ENCODE measurements around the gene CTTN.
"Not testable (repeated sequence)": the region's sequence is repeated elsewhere in the genome, so short reads cannot be mapped to it uniquely, and the experiment has no call there.

Gene CTTN

DNA sequence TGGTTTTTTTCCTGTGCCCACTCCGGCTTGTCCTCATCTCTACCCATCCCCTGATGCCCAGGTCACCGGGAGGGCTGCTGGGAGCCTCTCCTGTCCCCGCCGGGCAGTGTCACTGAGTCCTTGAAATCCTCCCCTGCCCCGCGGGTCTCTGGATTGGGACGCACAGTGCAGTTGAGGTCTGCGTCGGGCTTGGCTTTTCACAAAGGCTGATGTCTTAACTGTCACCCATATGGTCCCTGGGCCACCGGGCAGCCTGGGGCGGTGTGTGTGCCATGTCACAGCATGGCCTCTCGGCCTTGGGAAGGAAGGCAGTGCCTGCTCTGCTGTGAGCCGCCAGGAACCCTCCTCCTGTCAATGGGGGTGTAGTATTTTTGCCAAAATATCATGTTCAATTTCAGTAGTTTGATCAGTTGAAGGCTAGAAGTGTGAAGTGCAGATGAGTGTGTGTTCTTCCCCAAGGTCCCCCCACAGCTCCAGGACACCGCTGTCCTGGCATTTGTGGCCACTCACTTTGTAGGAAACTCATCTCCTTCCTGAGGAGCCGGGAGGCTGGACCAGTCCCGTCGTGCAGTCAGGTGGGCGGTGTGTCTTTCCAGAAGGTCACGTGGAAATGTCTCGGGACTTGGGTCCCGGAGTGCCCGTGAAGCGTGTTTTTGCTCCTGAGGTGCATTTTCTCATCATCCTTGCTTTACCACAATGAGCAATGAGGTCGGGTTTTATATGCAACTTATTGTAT is 37.6 kb downstream of the CTTN start:
- DNase-seq (ENCODE audit: low spot score in 2 of 2): no peak
- Mint-ChIP-seq H3K4me1 (no peaks in the 10 kb centered on the region), H3K9me3 (no peaks in the 10 kb centered on the region), H3K36me3 (ENCODE audit: insufficient read depth) (no peaks in the 10 kb centered on the region), H3K4me3 (no peak overlapping the region), H3K27me3 (peaks cover 53% of the 10 kb centered on the region), H3K27ac (ENCODE audit: low read depth) (no peak overlapping the region)
- no peak for ATAC-seq (replicated peaks; ENCODE audit: extremely low read depth, poor library complexity, severe bottlenecking)

DNA sequence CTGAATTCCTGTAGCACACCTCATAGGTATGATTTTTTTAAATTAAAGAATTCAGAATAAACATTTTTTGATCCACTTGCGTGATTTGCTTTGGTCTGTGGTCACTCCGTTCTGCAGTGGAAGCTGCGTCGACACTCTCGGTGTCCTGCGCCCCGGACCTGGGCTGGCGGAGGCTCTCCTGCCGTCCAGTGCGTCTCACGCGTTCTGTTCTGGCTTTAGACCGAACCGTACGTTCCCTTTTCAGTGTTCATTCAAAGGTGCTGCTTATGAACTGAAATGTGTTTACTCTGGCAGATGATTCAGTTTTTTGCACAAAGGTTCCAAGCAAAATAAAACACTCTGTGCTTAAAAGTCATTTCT is 38.2 kb downstream of the CTTN start:
- DNase-seq (ENCODE audit: low spot score in 2 of 2) (no peak), ATAC-seq (replicated peaks; ENCODE audit: extremely low read depth, poor library complexity, severe bottlenecking) (no peak)
- no peaks in the 10 kb centered on the region for H3K4me1 Mint-ChIP-seq
- no peaks in the 10 kb centered on the region for H3K9me3 Mint-ChIP-seq
- H3K4me3 Mint-ChIP-seq: no peak overlapping the region
- H3K27ac Mint-ChIP-seq (ENCODE audit: low read depth): no peak overlapping the region
- peaks cover 50% of the 10 kb centered on the region for H3K27me3 Mint-ChIP-seq
- H3K36me3 Mint-ChIP-seq (ENCODE audit: insufficient read depth): no peaks in the 10 kb centered on the region

DNA sequence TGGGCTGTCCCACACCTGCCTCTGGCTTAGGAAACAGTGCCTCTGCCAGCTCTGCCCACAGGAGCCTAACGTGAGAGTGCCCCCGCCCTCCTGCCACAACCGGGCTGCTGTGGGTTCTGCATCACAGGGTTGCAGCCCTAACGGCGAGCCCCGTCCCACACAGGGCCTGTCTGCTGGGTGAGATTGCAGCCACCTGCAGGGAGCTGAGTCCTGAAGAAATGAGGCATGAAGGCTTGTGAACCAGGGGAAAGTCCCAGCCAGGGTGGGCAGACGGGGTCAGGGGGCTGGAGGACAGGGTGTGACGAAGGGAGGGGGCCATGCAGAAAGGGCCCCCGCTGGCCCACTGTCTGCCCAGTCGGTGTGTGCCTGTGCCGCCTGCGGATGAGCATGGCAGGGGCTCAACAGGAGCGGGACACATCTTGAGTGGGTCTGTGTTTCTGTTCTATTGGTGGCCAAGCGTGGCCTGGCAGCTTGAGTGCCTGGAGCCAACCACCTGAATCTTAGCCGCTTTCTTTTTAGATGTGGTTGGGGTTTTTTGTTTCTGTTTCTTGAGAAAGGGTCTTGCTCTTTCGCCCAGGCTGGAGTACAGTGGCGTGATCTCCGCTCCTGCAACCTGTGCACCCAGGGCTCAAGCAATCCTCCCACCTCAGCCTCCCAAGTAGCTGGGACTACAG is 38.9 kb downstream of the CTTN start:
- Mint-ChIP-seq H3K36me3 (ENCODE audit: insufficient read depth) (no peaks in the 10 kb centered on the region), H3K4me3 (no peak overlapping the region), H3K9me3 (no peaks in the 10 kb centered on the region), H3K27ac (ENCODE audit: low read depth) (no peak overlapping the region), H3K27me3 (peaks cover 42% of the 10 kb centered on the region), H3K4me1 (no peaks in the 10 kb centered on the region)
- ATAC-seq (replicated peaks; ENCODE audit: extremely low read depth, poor library complexity, severe bottlenecking) (no peak), DNase-seq (ENCODE audit: low spot score in 2 of 2) (no peak)

DNA sequence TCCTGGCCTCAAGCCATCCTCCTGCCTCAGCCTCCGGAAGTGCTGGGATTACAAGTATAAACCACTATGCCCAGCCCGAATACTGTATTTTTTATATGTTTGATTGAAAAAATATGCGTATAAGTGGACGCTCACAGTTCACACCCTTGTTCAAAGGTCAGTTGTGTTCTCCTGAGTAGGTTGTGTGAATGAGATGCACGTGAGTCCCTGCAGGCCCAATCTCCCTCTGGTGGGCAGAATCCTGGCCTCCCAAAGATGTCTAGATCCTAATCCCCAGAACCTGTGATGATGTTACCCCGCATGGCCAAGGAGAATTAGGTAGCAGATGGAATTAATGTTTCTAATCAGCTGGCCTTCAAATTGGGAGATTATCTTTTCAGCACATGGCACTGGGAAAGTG is 41.9 kb downstream of the CTTN start:
- Mint-ChIP-seq H3K9me3 (no peaks in the 10 kb centered on the region), H3K4me1 (no peaks in the 10 kb centered on the region), H3K4me3 (no peak overlapping the region), H3K27ac (ENCODE audit: low read depth) (no peak overlapping the region), H3K36me3 (ENCODE audit: insufficient read depth) (no peaks in the 10 kb centered on the region), H3K27me3 (peaks cover 49% of the 10 kb centered on the region)
- ATAC-seq (replicated peaks; ENCODE audit: extremely low read depth, poor library complexity, severe bottlenecking): no peak
- DNase-seq (ENCODE audit: low spot score in 2 of 2): no peak

DNA sequence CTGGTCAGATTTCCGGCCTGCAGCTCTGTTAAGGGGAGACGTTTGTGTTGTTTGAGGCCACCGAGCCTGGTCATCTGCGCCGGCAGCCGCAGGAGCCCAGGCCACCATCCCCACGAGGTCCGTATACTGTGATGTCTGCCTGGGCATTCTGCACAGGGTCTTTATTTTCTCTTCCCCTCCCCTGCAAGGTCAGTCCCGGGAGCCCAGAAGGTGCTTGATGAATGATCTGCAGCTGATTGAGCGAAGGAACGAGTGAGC is 45.4 kb downstream of the CTTN start:
- Mint-ChIP-seq H3K4me3 (no peak overlapping the region), H3K36me3 (ENCODE audit: insufficient read depth) (no peaks in the 10 kb centered on the region), H3K27ac (ENCODE audit: low read depth) (no peak overlapping the region), H3K27me3 (peaks cover 52% of the 10 kb centered on the region), H3K4me1 (no peaks in the 10 kb centered on the region), H3K9me3 (peaks cover 10% of the 10 kb centered on the region)
- DNase-seq (ENCODE audit: low spot score in 2 of 2) (no peak), ATAC-seq (replicated peaks; ENCODE audit: extremely low read depth, poor library complexity, severe bottlenecking) (no peak)

DNA sequence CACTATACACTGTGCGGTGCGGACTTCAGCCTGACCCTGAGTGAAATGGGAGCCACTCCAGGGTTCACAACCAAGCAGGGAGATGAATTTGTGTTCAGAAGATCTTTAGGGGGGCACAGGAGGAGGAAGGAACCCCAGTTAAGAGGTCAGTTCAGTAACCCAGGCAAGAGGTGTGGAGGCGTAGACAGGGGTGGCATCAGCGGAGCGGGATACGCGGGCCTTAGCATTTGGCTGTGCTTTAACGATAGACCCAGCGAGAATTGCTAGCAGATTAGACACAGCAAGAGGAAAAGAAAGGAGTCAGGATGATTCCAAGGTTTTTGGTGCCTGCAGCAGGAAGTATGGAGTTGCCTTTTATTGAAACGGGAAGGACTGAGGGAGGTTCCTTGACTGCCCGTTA is 46.8 kb downstream of the CTTN start:
- peaks cover 40% of the 10 kb centered on the region for H3K27me3 Mint-ChIP-seq
- H3K27ac Mint-ChIP-seq (ENCODE audit: low read depth): no peak overlapping the region
- H3K9me3 Mint-ChIP-seq: peaks cover 21% of the 10 kb centered on the region
- no peaks in the 10 kb centered on the region for H3K4me1 Mint-ChIP-seq
- no peak overlapping the region for H3K4me3 Mint-ChIP-seq
- no peak for ATAC-seq (replicated peaks; ENCODE audit: extremely low read depth, poor library complexity, severe bottlenecking)
- DNase-seq (ENCODE audit: low spot score in 2 of 2): no peak
- H3K36me3 Mint-ChIP-seq (ENCODE audit: insufficient read depth): no peaks in the 10 kb centered on the region

DNA sequence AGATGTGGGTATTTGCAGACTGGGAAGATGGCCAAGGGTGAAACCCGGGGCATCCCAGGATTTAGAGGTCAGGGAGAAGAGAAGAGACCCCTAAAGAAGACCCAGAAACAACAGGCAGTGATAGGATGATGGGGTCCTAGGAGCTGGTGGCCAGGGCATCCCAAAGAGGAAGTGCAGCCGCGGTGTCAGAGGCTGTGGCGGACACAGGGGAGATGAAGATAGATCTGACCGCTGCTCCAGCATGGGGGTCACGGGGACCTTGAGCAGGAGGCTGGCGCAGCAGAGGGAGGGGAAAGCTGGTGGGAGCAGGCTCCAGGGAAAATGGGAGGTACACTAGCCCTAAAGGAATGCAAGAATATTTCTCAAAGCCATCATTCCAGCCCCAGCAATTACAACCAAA is 47.3 kb downstream of the CTTN start:
- Mint-ChIP-seq H3K9me3 (peaks cover 26% of the 10 kb centered on the region), H3K4me1 (no peaks in the 10 kb centered on the region), H3K36me3 (ENCODE audit: insufficient read depth) (no peaks in the 10 kb centered on the region), H3K4me3 (no peak overlapping the region), H3K27ac (ENCODE audit: low read depth) (no peak overlapping the region), H3K27me3 (peaks cover 34% of the 10 kb centered on the region)
- DNase-seq (ENCODE audit: low spot score in 2 of 2) (no peak), ATAC-seq (replicated peaks; ENCODE audit: extremely low read depth, poor library complexity, severe bottlenecking) (no peak)

DNA sequence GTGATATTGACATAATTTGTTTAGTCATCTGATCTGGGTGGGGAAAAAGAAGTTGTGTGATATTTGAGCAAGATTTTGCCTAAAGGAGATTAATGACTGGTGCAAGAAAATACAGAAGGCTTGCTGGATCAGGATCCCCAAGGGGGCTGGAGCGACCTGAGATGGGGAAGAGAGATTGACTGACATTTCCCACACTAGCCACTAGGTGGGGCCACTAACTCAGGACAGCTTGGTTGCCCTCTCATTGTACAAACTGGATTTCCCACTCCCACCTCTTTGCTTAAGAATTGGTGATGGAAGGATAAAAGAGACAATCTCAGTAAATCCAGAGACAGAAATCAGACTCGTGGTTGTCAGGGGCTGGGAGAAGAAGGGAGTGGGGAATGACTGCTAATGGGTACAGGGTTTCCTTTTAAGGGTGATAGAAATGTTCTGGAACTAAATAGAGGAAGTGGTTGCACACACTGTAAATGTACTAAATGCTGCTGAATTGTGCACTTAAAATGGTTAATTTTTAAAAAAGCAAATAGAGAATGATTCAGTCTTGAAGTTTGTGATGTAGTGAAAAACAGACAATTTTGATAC is 50.7 kb downstream of the CTTN start:
- no peak overlapping the region for H3K4me3 Mint-ChIP-seq
- peaks cover 27% of the 10 kb centered on the region for H3K27me3 Mint-ChIP-seq
- H3K27ac Mint-ChIP-seq (ENCODE audit: low read depth): no peak overlapping the region
- no peaks in the 10 kb centered on the region for H3K36me3 Mint-ChIP-seq (ENCODE audit: insufficient read depth)
- H3K9me3 Mint-ChIP-seq: peaks cover 26% of the 10 kb centered on the region
- DNase-seq (ENCODE audit: low spot score in 2 of 2) (no peak), ATAC-seq (replicated peaks; ENCODE audit: extremely low read depth, poor library complexity, severe bottlenecking) (no peak)
- H3K4me1 Mint-ChIP-seq: no peaks in the 10 kb centered on the region

DNA sequence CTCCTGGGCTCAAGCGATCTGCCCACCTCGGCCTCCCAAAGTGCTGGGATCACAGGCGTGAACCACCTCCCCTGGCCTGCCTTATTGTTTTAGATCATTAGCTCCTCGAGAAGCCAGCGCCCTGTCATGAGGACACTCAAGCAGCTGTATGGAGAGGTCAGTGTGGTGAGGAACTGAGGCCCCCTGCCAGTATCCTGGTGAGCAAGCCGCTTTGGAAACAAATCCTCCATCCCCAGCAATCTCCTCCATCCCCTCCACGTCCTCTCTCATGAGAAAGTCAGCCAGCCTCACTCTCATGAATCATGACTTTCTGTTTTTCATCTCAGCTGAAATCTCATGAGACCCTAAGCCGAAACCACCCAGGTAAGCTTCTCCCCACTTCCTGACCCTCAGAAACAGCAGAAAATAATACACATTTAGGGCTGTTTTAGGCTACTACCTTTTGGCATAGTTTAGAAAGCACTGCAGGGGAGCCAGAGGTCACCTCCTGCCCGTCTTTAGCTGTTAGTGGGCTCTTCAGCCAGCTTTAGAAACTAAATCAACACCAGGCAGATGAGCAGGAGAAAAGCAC is 56.0 kb downstream of the CTTN start:
- no peaks in the 10 kb centered on the region for H3K36me3 Mint-ChIP-seq (ENCODE audit: insufficient read depth)
- no peak for ATAC-seq (replicated peaks; ENCODE audit: extremely low read depth, poor library complexity, severe bottlenecking)
- peaks cover 8% of the 10 kb centered on the region for H3K27me3 Mint-ChIP-seq
- no peak overlapping the region for H3K27ac Mint-ChIP-seq (ENCODE audit: low read depth)
- H3K4me1 Mint-ChIP-seq: no peaks in the 10 kb centered on the region
- DNase-seq (ENCODE audit: low spot score in 2 of 2): no peak
- H3K4me3 Mint-ChIP-seq: no peak overlapping the region
- H3K9me3 Mint-ChIP-seq: peaks cover 10% of the 10 kb centered on the region

DNA sequence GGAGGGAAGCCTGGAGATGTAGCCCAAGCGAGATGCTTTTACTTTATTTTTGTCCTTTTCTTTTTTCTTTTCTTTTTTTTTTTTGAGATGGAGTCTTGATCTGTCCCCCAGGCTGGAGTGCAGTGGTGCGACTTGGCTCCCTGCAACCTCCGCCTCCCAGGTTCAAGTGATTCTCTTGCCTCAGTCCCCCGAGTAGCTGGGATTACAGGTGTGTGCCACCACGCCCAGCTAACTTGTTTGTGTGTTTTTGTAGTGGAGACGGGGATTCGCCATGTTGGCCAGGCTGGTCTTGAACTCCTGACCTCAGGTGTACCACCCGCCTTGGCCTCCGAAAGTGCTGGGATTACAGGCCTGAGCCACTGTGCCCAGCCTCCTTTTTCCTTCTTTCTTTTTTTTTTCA is 56.5 kb downstream of the CTTN start:
- not testable (repeated sequence) for H3K27ac Mint-ChIP-seq (ENCODE audit: low read depth); H3K9me3 Mint-ChIP-seq; H3K4me3 Mint-ChIP-seq; H3K4me1 Mint-ChIP-seq; ATAC-seq (replicated peaks; ENCODE audit: extremely low read depth, poor library complexity, severe bottlenecking); DNase-seq (ENCODE audit: low spot score in 2 of 2); H3K36me3 Mint-ChIP-seq (ENCODE audit: insufficient read depth)
- H3K27me3 Mint-ChIP-seq: peaks cover 14% of the 10 kb centered on the region

DNA sequence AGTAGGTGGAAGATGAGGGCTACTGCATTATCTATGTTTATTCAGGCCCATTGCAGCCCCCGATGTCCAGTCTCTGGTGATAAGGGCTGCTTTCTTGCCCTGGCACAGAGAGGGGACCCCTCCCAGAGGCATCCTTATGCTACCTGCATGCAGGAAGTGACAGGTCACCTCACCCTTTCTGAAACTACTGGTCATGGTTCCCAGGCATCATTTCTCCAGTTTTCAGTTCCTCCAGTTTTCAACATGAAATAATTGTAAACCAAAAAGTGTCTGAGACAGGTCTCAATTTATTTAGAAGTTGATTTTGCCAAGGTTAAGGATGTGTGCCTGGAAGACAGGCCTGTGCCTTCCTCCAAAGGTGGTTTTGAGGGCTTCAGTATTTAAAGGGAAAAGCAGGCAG is 57.0 kb downstream of the CTTN start:
- Mint-ChIP-seq H3K4me3 (no peak overlapping the region), H3K9me3 (peaks cover 2% of the 10 kb centered on the region), H3K36me3 (ENCODE audit: insufficient read depth) (no peaks in the 10 kb centered on the region), H3K4me1 (no peaks in the 10 kb centered on the region), H3K27ac (ENCODE audit: low read depth) (no peak overlapping the region), H3K27me3 (peaks cover 19% of the 10 kb centered on the region)
- DNase-seq (ENCODE audit: low spot score in 2 of 2) (no peak), ATAC-seq (replicated peaks; ENCODE audit: extremely low read depth, poor library complexity, severe bottlenecking) (no peak)

DNA sequence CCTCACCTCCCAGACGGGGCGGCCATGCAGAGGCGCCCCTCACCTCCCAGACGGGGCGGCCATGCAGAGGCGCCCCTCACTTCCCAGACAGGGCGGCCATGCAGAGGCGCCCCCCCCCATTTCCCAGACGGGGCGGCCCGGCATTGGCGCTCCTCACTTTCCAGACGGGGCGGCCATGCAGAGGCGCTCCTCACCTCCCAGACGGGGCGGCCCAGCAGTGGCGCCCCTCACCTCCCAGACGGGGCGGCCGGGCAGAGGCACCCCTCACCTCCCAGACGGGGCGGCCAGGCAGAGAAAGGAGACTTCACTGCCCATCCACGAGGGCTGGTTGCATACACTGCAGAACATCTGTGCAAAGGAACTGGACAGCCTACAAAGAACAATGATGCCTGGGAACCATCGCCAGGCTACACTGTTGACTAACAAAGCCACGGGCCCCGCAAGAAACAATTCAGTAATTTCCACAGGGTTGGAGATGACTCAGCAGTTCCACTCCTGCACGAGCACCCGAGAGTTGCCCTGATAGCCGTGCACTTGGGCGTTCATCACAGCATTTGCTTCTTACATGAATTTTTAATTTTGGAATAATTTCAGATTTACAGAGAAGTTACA is 58.7 kb downstream of the CTTN start:
- no peak for DNase-seq (ENCODE audit: low spot score in 2 of 2)
- no peaks in the 10 kb centered on the region for H3K36me3 Mint-ChIP-seq (ENCODE audit: insufficient read depth)
- no peak overlapping the region for H3K4me3 Mint-ChIP-seq
- H3K9me3 Mint-ChIP-seq: no peaks in the 10 kb centered on the region
- no peak overlapping the region for H3K27ac Mint-ChIP-seq (ENCODE audit: low read depth)
- no peak for ATAC-seq (replicated peaks; ENCODE audit: extremely low read depth, poor library complexity, severe bottlenecking)
- peaks cover 36% of the 10 kb centered on the region for H3K27me3 Mint-ChIP-seq
- no peaks in the 10 kb centered on the region for H3K4me1 Mint-ChIP-seq

DNA sequence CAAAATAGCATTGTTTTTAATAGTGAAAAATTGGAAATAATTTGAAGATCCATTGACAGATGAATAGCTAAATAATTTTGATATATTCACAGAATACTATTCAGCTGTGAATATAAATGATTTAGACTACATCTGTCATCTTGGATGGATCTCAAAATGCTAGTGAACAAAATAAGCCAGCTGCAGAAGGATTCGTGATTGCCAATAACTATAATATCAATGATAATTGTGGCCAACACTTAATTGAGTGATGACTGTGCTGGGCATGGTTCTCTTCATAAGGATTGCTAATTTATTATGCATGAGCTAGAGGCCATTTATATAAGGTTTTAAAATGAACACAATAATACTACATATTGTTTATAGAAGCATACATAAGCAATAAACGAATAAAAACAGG is 60.4 kb downstream of the CTTN start:
- no peaks in the 10 kb centered on the region for H3K4me1 Mint-ChIP-seq
- H3K9me3 Mint-ChIP-seq: no peaks in the 10 kb centered on the region
- H3K27me3 Mint-ChIP-seq: peaks cover 43% of the 10 kb centered on the region
- no peak overlapping the region for H3K27ac Mint-ChIP-seq (ENCODE audit: low read depth)
- H3K4me3 Mint-ChIP-seq: no peak overlapping the region
- DNase-seq (ENCODE audit: low spot score in 2 of 2): no peak
- H3K36me3 Mint-ChIP-seq (ENCODE audit: insufficient read depth): no peaks in the 10 kb centered on the region
- no peak for ATAC-seq (replicated peaks; ENCODE audit: extremely low read depth, poor library complexity, severe bottlenecking)

Measured in central memory CD8-positive, alpha-beta T cell (primary cell).